GM18909 (cell line): ENCODE results near the gene TAF5L.
A peak's percentile ranks its signal among the peaks of the same experiment; 100 is the strongest.
"Not testable (repeated sequence)": the region's sequence is repeated elsewhere in the genome, so short reads cannot be mapped to it uniquely, and the experiment has no call there.

ENCODE experiments used
- ATAC-seq: cut with Tn5 transposase; IDR thresholded peaks from one replicate; pipeline ENCODE4 v1.9.1; 2021; ENCODE audit warnings: mild to moderate bottlenecking; ENCODE audit not compliant: unreplicated experiment, poor library complexity

TAF5L gene

DNA sequence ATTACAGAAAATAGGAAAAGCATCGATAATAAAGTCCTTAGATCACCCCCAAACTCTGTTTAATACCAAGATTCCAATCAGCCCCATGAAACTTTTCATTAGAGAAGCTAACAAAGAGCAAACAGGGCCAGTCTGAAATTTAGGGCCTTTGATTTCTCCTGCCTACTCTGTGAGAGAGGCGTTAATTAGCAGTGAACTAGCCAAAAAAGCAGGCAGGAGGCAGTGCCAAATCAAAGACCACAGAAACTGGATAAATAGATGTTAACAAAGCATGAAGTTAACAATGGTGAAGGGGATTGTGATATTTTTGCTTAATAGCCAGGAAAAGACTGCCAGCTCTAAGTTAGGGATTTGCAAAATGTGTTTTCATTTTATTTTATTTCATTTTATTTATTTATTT, 11.2 kb downstream of the TAF5L start:
- ATAC-seq: no peak

DNA sequence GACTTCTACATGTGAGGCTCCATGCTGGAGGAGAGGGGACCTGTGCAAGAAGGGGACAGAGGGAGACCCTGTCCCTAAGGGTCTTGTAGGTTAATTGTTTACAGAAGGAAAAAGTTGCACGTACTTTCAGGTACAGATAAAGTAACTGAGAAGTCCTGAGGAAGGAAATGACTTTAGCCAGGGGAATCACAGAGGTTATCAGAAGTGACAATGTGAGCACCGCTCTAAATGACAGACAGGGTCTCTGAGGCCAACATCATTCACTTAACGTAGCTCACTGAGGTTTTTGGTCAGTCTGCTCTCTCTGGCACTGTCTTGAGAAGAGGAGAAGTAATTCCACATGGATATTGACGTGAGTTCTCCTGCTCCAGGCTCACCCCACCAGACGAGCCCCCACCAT, 12.0 kb downstream of the TAF5L start:
- ATAC-seq: no peak

DNA sequence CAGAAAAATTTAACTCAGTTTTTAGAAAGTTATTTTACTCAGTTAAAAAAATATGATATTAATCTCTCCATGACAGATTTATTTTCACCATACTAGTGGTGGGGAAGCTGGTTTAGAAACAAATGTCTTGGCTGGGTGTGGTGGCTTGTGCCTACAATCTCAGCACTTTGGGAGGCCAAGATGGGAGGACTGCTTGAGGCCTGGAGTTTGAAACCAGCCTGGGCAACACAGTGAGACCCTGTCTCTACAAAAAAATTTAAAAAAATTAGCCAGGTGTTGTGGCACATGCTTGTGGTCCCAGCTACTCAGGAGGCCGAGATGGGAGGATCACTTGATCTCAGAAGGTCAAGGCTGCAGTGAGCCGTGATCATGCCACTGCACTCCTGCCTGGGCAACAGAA, 17.3 kb downstream of the TAF5L start:
- no peak for ATAC-seq

DNA sequence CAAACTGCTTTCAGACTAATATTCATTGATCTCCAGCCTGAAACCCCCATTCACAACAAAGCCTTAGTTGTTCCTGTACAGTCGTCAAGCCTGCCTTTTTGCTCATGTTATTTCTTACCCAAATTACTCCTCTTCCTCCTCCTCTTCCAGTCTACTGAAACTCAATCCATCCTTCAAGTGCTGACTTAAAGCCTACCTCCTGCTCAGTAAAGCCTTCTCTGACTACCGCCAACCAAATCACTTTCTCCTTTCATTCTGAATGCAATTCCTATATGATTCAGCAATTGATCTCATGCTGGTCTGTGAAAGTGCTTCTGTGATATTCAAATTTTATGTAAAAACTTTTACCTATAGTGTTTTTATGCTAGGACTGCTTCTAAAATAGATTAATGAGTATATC, 18.6 kb downstream of the TAF5L start:
- ATAC-seq: no peak

DNA sequence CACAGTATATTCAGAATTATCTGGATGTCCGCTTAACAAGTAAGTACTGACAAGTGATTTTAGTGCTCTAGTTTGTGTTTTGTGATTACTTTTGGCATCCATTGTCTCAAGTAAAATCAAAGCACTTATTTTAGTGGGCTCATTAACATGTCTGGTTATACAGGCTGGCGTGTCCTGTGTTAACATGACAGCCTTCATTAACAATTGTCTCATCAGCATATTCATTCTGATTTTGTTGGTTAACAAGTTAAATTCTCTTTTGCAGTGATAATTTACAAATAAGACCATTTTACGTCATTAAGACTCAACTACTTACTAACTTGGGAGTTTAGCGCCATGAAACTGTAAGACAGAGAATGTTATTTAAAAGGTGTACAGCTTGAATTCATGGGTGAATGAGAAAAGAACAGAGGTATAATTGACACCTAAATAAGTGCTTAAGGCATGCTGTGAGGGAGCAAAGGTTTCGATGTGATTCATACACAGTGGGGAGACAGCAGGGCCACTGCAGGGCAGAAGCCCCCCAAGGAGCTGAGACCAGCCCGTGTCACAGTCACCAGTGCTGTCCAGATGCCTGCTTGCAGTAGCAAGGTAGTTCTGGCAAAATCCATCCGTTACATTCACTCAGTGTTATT, 22.4 kb downstream of the TAF5L start:
- no peak for ATAC-seq

DNA sequence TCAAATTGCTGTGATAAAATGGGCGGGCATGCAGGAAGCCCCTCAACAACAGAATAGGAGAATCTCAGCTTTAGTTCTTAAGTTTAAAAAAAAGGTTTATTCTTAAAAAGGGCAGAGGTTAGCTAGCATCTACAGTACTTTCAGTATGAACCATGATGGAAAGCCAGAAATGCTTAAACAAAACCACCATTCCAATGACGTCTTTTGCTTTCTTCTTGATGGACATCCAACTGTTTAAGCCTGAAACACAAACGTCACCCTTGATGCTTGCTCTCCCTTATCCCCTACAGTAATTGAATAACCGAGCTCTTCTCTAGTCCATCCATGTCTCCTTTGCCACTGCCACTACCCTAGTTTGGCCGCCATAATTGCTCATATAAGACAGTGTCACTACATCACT, 25.7 kb downstream of the TAF5L start:
- ATAC-seq: no peak

DNA sequence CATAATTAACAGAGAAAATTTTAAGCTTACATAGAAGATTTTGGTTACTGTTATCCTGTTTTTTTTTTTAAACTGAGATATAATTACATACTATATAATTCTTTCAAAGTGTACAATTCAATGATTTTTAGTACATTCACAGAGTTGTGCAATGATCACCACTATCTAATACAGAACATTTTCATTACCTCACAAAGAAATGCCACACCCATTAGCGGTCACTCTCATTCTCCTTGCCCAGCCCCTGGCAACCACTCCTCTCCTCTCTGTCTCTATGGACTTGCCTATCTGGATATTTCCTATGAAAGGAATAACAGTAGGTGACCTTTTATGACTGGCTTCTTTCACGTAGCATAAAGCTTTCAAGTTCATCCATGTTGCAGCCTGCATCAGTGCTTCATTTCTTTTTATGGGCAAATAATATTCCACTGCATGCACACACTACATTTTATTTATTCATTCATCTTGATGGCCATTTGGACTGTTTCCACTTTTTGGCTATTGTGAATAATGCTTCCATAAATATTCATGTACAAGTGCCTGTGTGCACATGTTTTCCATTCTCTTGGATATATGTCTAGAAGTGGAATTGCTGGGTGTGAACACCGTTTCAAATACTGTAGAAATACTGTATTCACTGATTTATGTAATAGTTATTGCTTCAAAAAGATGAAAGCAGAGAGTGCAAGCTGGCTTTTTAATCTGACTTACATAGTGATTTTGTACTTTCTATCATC, 26.5 kb downstream of the TAF5L start:
- ATAC-seq: no peak

DNA sequence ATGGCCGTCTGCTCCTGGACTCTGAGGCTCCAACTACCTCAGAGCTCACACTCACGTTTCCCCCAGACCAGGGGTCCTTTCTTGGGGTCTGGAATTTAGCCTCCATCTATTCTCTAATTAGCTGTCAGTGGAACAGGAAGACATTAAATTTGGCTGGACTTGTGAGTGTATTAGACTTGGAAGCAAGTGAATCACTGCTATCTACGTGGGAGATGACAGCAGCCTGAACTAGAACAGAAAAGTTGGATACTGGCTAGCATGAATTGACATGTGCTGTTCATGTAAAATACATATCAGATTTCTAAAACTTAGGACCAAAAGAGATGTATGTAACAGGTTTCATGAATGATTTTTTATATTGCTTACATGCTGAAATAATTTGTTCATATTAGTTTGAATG, 28.0 kb downstream of the TAF5L start:
- ATAC-seq: no peak

DNA sequence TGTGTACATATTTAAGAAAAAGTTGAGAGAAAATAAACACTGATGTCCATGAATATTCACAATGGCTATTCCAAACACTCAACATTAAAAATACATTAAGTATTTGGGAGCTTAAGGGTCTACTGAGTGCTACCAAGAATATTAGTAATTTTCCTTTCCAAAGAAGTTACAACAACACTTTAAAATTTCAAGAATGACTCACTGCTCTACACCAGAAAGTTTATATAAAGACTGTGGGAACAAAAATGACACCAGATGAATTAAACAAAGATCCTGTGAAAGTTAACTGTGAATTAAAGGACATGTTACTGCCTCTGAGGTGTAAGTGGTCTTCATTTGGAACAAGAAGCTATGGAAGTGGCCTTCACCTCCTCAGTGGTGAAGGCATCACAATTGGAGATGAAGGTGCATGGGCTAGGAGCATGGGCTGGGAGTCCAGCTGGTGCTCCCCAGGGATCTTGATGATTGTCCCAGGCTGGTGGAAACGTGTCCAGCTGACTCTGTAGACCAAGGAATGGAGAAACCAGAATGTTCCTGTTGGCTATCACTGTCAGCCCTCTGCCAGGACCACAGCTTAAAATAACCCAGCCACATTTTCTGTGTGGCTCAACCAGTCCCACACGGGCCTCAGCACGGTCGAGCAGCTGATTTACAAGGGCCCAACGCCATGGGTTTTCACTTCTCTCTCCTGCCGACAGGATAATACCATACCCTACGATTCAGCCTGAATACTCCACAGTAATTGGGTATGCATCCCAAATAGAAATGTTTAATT, 28.8 kb downstream of the TAF5L start:
- no peak for ATAC-seq

DNA sequence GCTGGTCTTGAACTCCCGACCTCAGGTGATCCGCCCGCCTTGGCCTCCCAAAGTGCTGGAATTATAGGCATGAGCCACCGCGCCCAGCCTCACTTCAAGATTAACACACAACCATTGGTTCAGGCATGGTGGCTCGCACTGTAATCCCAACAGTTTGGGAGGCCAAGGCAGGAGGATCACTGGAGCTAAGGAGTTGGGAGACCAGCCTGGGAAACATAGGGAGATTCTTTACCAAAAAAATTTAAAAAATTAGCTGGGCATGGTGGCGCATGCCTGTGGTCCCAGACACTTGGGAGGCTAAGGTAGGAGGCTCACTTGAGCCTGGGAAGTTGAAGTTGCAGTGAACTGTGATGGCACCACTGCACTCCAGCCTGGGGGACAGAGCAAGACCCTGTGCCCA, 30.0 kb downstream of the TAF5L start:
- ATAC-seq: not testable (repeated sequence)

DNA sequence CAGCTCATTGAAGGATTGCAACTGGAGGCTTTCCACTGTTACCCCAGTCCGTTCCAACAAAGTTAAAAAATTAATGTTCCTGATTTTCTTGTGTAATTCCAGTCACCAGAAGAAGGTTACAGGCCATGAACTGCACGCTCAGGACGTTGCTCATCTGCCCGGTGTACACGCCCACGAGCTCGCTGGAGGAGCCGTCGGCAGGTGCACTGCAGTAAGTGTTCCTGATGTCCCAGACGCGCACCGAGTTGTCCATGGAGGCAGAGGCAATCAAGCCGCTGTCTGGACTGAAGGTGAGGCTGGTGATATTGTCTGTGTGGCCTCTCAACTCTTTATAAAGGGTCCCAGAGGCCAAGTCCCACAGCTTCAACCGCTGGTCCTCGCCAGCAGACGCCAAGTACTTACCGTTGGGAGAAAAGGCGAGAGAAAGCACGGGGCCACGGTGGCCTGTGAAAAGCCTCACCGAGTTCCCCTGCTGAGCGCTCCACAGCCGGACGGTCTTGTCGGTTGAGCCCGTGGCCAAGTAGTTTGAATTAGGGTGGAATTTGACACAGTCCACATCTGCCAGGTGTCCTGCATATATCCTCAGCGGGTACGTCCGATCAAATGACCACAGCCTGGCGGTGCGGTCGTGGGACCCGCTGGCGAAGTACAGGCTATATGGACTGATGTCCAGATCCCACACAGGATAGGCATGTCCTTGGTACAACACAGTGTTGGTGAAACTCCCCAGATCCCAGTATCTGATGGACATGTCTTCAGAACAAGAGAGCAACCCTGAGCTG, 31.5 kb downstream of the TAF5L start:
- no peak for ATAC-seq

DNA sequence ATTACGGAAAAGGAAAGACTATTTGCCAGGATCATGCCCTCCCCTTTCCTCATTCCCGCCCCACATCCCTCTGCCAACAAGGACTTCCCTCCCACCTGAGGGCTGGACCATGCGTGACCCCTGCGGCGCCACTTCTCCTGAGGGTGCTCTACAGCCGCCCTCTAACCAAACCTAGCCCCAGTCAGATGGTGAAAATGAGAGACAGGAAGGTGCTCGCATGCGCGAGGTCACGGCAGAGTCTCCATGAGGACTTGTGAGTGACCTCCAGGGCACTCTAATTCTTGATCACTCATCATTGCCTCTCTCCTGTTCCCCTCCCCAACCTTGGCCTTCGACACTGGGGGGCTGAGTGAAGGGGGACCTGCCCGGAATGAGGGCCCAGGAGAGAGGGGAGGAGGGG, 32.1 kb downstream of the TAF5L start:
- ATAC-seq: no peak

DNA sequence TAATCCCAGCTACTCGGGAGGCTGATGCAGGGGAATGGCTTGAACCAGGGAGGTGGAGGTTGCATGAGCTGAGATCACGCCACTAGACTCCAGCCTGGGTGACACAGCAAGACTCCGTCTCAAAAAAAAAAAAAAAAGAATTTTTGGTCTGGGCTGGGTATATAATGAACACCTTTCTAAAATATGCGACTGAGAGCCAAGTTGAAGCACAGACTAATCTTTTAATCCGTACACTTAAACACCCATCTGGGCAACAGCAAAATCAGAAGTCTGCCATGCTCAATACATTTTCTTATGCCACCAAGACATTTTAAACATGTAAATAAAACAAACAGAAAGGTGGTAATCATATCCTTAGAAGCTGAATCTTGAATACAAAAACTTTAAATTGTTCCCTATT, 35.8 kb downstream of the TAF5L start:
- ATAC-seq: no peak

DNA sequence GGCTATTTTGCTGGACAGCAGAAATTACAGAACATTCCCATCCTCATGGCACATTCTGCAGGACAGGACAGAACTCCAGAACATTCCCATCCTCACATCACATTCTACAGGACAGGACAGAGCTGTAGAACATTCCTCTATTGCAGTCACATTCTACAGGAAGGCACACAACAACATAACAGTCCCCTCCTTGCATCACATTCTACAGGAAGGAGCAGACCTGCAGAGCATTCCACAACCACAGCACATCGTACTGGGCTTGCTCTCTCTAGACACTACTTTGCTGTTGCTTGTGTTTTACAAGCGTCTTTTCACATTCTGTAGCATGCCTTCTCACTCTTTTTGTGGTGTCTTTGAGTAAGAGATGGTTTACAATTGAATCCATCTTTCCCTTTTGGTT, 40.6 kb downstream of the TAF5L start:
- no peak for ATAC-seq

DNA sequence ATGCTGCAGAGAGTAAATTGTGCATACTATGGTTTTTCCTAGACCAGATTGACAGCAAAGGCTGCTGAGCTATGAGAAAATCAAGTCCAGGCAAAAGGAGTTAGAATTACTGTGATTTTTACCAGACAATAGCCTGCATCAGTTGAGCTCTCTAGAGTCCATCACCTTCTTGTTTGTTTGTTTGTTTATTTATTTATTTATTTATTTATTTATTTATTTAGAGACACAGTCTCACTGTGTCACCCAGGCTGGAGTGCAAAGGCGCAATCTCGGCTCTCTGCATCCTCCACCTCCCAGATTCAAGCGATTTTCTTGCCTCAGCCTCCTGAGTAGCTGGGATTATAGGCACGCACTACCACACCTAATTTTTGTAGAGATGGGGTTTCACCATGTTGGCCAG, 43.2 kb downstream of the TAF5L start:
- ATAC-seq: no peak

DNA sequence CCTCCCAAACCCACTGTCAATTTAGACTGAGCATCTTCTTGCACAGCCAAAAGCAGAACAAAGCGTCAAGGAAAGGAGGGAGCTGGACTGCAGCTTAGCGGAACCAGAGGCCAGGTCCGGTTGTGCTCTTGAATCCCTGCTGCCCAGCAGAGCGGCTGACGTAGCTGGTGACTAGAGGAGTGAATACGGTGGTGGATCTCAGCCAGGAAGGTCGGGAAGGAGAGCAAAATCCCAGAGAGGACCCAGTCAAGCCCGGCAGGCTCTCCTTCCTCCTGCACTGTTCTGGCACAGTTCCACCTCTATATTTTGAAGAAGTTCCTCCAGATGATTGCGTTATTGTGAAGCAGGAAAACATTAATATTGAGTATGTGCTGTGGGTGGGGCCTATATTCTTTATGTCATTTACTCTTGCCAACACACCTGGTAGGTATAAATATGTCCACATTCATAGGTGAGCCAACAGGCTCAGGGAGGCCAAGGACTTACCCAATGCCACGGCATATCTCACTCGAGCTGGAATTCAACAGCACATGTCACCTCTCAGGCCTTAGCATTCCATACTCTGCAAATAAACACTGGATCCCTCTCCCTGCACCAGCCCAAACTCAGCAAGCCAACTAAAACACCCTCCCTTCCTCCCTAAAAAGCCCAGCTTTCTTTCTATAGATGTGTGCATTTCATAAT, 43.8 kb downstream of the TAF5L start:
- ATAC-seq: no peak

DNA sequence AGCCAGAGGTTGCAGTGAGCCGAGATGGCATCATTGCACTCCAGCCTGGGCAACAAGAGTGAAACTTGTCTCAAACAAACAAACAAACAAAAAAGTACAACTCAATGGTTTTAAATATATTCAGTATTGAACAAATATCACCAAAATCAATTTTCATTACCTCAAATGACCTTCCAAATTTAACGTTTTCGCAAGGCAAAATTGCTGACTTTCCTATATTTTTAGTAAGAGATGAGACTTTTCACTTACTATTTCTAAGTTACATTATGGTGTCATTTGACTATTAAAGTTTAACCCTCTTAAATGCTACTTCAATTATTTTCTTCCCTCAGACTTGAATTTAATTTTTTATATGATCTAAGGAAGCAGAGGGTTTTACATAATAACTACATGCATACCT, 44.4 kb downstream of the TAF5L start:
- ATAC-seq: no peak

DNA sequence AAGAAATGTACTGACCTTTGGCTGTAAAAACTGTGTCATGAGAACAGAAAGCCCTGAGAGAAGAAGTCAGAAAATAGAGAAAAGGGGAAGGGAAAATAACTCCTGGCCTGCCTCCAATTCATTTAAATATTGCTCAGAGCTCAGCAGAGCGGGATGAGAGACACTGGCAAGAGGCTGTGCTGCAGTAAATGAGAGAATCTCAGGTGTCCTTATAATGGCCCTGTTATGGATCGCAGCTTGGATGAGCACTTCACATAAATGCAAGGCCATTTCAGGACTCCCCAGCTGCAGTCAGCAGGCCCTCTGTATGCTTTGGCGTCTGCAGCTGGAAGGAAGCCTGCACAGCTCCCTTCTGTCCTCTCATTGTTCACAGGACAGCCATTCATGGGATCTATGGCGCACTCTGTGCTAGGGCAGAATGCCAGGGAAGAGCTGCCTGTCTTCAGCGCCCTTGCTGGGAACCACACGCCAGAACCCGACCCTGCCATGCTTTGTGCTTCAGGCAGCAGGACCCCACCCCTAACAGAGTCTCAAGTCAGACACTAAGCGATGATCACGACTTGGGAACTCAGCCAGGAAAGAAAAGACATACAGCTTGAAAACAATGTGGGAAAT, 46.8 kb downstream of the TAF5L start:
- ATAC-seq: peak; percentile 74

DNA sequence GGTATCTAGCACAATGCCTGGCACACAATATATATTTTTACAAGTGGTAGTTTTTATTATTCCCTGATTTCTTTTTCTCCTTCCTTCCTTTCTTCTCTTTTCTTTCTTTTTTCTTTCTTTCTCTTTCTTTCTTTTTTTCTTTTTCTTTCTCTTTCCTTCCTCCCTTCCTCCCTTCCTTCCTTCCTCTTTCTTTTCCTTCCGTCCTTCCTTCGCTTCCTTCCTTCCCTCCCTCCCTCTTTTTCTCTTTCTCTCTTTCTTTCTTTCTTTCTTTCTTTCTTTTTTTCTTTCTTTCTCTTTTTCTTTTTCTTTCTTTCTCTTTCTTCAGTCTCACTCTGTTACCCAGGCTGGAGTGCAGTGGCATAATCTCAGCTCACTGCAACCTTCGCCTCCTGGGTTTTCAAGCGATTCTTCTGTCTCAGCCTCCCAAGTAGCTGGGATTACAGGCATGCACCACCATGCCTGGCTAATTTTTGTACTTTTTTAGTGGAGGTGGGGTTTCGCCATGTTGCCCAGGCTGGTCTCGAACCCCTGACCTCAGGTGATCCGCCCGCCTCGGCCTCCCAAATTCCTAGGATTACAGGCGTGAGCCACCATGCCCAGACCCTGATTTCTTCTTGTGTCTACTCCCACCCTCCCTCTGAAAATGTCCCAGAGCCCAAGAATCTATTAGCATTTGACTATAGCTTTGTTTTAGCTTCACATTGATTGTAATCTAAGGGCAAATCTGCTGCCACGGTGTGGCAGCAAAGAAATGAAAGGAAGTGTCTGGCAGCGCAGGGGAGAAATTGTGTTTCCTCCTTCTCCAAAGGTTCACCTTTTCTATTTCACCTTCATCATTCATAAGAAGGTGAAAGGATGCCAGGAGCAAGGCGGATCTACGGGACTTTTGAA, 47.5 kb downstream of the TAF5L start:
- ATAC-seq: peak; percentile 20
